ENCODE data around the gene TRAPPC3L.

The TRAPPC3L gene

GRCh38 chr6:116468293-116468692, 77.2 kb downstream of the TRAPPC3L start:
- no peak for TF ChIP-seq ZNF70 (CRISPR knock-in tag; IDR thresholded peaks at IDR 0.05)
- no peak for TF ChIP-seq PATZ1 (CRISPR knock-in tag; IDR thresholded peaks at IDR 0.05; ENCODE audit: borderline replicate concordance)
- no peak for TF ChIP-seq CSRNP3 (CRISPR knock-in tag; IDR thresholded peaks at IDR 0.05)
- no peak for TF ChIP-seq CSDC2 (CRISPR knock-in tag; IDR thresholded peaks at IDR 0.05)
- TF ChIP-seq ZNF565 (CRISPR knock-in tag; conservative IDR thresholded peaks at IDR 0.05; ENCODE audit: low read depth): no peak
- TF ChIP-seq ZNF8 (CRISPR knock-in tag; IDR thresholded peaks at IDR 0.05): no peak
- TF ChIP-seq ZC3H10 (CRISPR knock-in tag; IDR thresholded peaks at IDR 0.05): no peak
- no peak for TF ChIP-seq CREB5 (CRISPR knock-in tag; IDR thresholded peaks at IDR 0.05; ENCODE audit: low read depth)
- no peak for TF ChIP-seq SNAI2 (CRISPR knock-in tag; IDR thresholded peaks at IDR 0.05)
- no peak for TF ChIP-seq RARB (CRISPR knock-in tag; IDR thresholded peaks at IDR 0.05)
- TF ChIP-seq TCF4 (CRISPR knock-in tag; IDR thresholded peaks at IDR 0.05; ENCODE audit: borderline replicate concordance): no peak
- TF ChIP-seq POU6F1 (CRISPR knock-in tag; IDR thresholded peaks at IDR 0.05; ENCODE audit: borderline replicate concordance, low read depth): no peak
- TF ChIP-seq PPARA (CRISPR knock-in tag; IDR thresholded peaks at IDR 0.05; ENCODE audit: borderline replicate concordance): no peak
- TF ChIP-seq ISL1 (CRISPR knock-in tag; IDR thresholded peaks at IDR 0.05): no peak
- no peak for TF ChIP-seq OSR1 (CRISPR knock-in tag; IDR thresholded peaks at IDR 0.05)
- TF ChIP-seq ZFP30 (CRISPR knock-in tag; IDR thresholded peaks at IDR 0.05): no peak
- ATAC-seq: no peak

GRCh38 chr6:116467514-116467913, 78.0 kb downstream of the TRAPPC3L start:
- no peak for ATAC-seq
- TF ChIP-seq PATZ1 (CRISPR knock-in tag; IDR thresholded peaks at IDR 0.05; ENCODE audit: borderline replicate concordance): no peak

GRCh38 chr6:116467096-116467495, 78.4 kb downstream of the TRAPPC3L start:
- no peak for TF ChIP-seq CSRNP3 (CRISPR knock-in tag; IDR thresholded peaks at IDR 0.05)
- no peak for TF ChIP-seq ESRRG (CRISPR knock-in tag; IDR thresholded peaks at IDR 0.05)
- no peak for TF ChIP-seq POU6F1 (CRISPR knock-in tag; IDR thresholded peaks at IDR 0.05; ENCODE audit: borderline replicate concordance, low read depth)
- TF ChIP-seq CSDC2 (CRISPR knock-in tag; IDR thresholded peaks at IDR 0.05): no peak
- no peak for TF ChIP-seq ARNTL (CRISPR knock-in tag; IDR thresholded peaks at IDR 0.05; ENCODE audit: borderline replicate concordance, low read depth)
- no peak for TF ChIP-seq ZNF70 (CRISPR knock-in tag; IDR thresholded peaks at IDR 0.05)
- no peak for TF ChIP-seq ZFP30 (CRISPR knock-in tag; IDR thresholded peaks at IDR 0.05)
- no peak for TF ChIP-seq TSHZ2 (CRISPR knock-in tag; IDR thresholded peaks at IDR 0.05)
- no peak for ATAC-seq
